HG03571 (cell line): ENCODE results near the gene FBXL2.
A peak's percentile ranks its signal among the peaks of the same experiment; 100 is the strongest.
"Not testable (repeated sequence)": the region's sequence is repeated elsewhere in the genome, so short reads cannot be mapped to it uniquely, and the experiment has no call there.

ENCODE experiments used
- ATAC-seq: cut with Tn5 transposase; IDR thresholded peaks from one replicate; pipeline ENCODE4 v1.9.1; 2021; ENCODE audit not compliant: unreplicated experiment

FBXL2 gene

DNA sequence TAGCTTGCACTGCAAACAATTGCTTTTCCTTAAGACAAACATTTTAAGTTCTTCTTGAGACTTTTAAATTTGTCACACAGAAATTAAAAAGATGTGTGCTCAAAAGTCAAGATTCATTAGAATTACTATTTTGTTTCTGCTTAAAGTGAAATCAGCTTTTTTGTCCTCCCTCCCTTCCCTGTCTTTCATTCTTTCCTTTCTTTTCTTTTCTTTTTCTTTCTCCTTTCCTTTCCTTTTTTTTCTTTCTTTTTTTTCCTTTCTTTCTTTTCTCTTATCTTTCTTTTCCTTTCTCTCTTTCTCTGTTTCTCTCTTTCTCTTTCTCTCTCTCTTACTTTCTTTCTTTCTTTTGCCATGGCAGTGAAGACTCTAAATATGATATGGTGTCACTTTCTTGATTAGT, 37.8 kb downstream of the FBXL2 start:
- ATAC-seq, result no peak

DNA sequence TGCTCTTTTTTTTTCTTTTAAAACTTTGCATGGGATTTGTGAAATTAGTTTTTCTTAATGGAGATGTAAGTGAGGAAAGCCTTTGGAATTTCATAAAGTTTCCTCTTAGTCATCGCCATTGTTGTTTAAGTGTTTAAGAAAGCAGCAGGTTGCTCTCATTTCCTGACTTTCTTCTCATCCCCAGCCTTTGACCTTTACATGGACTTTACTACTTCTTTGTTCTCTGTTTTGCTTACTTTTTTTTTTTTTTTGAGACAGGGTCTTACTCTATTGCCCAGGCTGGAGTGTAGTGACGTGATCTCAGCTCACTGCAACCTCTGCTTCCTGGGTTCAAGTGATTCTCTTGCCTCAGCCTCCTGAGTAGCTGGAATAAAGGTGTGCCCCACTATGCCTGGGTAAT, 38.6 kb downstream of the FBXL2 start:
- no peak for ATAC-seq

DNA sequence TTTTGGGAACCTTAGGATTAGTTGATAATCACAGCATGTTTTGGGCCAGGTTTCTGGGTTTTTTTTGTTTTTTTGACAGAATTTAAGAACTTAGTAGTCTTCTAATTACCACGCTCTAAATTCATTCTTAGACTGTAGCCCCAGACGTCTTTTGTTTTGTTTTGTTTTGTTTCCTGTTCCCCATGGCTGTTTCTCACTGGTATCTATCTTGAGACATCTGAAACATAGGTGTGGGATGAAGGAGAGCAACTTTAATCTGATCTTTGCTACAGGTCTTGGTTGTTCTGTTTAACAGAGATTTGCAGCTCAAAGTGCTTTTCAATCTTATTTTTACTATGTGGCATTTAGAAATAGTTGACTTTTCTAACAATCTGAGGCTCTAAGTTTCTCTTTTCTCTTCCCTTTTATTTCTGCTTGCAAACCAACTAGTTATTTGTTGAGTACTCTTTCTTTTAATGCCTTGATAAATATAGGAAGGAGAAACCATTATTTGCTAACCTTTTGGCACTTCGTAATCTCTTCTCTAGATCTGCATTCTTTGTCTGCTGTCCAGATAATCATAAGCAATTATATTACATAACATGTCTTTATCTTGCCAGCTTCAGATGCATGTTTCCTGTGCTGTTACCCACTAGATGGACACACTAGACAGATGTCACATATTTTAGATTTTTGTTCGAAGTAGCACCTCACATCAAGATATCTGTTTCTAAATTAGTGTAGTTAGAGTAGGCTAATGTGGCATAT, 40.9 kb downstream of the FBXL2 start:
- ATAC-seq, result no peak

DNA sequence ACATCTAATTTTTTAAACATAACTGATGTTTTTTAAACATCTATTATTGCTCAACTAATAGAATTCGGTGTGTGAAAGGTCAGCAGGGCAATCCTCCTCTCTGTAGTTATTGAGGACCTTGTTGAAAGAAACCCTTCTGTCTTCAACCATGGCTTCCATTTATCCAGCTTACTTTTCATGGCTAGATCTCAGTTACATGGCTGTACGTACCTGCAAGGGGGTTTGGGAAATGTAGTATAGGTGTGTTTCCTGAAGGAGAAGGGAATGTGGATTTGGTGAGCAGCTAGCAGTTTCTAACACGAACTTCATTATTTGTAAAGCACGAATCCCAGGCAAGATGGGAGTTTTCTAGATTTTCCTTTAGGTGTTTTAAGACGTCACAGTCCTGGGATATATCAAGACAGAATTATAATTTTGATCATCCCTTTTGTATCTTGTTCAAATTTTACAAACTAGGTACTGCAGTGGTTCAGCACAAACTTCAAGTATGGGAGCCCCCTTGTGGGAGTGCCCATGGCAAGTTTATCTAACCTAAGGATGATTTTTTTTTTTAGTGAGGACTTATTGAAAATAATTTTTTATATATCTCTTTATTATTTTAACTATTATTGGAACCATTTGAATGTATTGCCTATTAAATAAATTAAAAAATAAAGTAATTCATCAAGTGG, 41.6 kb downstream of the FBXL2 start:
- no peak for ATAC-seq

DNA sequence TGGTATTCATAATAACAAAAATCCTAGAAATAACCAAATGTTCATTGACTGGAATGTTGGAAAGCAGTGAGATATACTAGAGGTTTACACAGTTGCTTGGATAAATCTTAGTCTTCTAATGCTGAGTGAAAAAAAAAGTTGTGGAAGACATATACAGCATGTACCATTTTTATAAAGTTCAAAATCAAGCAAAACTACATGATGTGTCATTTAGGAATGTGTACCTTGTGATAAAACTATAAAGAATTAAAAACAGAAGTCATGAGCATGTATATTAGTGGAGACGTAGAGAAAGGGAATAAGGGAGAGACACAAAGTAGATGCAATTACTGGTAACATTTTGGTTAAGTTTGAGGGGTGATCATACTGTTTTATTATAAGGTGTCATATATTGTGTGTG, 45.2 kb downstream of the FBXL2 start:
- ATAC-seq, result no peak

DNA sequence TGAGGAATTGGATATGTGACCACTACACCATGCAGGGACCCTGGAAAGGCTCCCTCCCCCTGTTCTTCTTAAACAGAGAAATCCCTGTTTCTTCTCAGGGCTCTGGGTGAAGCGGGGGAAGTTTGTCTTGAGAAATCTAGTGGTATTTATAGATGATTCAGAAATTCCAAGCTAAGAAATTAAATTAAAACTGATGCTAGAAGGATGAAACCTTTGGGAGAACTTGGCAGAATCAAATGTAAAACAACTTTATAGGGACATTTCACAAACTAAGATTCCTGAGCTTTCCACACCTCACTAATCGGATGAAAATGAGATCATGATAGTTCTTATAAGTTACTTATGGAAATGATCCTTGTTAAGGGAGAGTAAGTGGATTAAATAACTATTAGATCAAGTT, 54.2 kb downstream of the FBXL2 start:
- no peak for ATAC-seq

DNA sequence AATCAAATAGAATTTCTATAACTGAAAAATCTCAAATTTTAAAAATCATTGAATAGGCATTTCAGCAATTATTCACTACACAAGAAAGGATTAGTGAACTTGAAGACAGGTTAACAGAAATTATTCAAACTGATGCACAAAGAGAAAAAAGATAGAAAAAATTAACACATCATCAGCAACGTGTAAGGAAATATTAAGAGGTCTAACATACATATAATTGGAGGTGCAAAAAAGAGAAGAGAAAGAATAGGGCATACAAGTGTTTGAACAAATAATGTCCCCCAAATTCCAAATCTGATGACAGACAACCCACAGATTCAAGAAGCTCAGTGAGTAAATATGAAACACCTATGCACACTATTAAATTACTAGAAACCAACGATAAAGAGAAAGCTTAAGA, 57.1 kb downstream of the FBXL2 start:
- ATAC-seq, result no peak

DNA sequence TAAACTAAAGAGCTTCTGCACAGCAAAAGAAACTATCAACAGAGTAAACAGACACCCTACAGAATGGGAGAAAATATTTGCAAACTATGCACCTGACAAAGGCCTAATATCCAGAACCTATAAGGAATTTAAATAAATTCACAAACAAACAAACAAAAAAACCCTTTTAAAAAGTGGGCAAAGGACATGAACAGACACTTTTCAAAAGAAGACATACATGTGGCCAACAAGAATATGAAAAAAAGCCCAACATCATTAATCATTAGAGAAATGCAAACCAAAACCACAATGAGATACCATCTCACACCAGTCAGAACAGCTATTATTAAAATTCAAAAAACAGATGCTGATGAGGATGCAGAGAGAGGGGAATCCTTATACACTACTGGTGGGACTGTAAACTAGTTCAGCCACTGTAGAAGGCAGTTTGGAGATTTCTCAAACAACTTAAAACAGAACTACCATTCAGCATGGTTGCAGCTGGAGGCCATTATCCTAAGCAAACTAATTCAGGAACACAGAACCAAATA, 61.8 kb downstream of the FBXL2 start:
- not testable (repeated sequence) for ATAC-seq

DNA sequence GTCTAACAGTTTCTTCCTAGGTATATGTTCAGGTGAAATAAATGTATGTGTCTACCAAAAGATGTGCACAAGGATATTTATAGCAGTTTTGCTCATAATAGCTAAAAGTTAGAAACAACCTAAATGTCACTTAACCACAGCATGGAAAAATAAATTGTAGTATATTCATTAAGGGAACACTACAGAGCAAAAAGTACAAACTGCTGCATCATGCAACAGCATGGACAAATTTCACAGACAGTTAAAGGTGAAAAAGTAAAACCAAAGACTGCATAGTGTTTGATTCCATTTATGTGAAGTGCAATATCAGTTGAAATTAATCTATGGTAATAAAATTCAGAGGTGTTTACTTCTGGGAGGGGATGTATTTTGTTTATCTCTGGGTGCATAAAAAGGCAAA, 62.5 kb downstream of the FBXL2 start:
- ATAC-seq, result no peak

DNA sequence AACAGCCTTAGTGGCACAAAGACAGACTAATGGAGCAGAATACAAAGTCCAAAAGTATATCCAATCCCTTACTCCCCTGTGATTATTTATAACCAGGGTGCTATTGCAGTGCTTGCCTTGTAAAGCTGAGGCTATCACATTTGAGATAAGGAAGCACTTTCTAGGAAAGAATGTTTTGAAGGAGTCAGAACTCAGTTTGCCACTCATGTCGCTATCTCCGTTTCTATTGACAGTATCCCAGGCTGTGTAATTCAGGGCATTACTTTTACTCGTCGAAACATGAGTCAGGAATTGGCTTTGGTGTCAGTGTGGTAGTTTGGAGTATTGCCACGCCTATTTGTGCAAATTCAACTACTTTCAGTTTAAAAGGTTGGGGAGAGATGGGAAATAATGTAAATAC, 78.4 kb downstream of the FBXL2 start:
- ATAC-seq, result no peak

DNA sequence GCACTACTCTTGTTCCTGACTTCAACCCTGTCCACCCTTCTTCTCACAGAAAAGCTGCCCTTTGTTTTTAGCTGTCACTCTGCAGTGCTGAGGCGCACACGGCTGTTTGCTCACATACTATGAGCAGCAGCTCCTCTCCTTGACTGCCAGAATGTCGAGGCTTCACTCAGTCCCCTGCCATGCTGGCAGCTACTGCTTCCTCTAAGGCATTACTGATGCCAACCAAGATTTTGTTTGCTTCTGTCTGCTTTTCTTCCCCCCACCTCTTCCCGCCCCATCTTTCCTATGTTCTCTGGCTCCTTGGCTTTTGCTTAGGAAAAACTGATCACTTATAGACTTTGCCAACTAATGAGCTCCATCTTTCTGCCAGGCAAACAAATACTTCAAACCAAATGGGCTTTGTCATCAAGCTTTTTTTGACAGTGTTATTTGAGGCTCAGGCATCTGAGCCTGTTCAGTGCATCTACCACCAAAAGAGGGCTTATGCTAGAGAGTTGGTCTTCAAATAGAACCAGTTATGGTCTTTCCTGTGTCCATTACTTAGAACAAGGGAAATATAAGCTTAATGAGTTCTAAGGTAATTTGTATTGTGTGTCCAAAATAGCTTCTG, 81.0 kb downstream of the FBXL2 start:
- no peak for ATAC-seq

DNA sequence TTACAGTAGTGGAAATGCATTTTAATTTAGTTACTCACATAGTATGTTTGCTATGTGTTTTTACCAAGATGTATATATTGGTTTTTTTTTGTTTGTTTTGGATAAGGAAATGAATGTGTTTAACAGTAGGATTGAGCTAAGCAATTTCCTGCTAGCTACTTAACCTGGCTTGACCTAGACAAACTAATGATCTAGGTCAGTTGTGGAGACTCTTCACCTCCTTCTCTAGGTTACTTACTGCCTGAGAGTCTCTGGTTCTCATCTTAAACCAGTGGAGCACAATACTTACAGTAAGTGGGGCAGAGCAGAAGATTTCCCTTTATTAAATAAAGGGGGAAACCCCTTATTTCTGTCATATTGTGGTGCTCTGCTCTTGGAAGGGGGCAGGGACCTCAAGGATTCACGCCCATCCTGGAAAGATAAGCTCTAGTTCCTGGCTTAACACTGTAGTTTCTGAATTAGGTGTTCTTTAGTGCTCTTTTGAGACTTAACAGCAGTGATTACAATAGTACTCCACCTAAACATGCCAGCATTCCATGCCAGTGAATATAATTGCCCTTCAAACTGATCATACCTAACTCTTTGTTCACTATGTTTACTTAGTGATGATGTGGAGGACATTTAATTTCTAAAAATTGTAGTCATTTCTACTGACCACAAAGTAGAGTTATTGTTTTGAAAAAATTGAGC, 83.0 kb downstream of the FBXL2 start:
- no peak for ATAC-seq

DNA sequence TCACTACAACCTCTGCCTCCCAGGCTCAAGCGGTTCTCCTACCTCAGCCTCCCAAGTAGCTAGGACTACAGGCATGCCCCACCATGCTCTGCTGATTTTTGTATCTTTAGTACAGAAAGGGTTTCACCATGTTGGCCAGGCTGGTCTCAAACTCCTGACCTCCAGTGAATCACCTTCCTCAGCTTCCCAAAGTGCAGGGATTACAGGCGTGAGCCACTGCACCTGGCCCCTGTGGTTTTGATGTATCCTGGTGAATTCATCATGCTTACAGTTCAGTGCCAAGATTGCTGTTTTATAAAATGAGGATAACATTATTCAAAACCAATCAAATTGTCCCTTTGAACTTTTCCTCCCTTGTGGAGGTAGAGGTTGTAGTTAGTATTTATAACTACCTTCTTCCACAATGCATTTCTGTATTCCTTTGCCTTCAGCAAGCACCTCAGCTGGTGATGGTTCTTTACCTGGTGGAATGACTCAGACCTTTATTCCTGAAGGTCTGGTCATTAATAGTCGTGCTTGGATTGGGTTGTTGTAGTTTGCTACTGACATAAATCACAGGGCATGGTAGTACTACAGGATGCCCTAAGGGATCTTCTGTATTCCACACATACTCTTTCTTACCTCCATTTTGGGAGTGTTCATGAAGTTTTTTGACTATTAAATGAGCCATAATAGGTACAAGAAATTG, 86.0 kb downstream of the FBXL2 start:
- no peak for ATAC-seq

DNA sequence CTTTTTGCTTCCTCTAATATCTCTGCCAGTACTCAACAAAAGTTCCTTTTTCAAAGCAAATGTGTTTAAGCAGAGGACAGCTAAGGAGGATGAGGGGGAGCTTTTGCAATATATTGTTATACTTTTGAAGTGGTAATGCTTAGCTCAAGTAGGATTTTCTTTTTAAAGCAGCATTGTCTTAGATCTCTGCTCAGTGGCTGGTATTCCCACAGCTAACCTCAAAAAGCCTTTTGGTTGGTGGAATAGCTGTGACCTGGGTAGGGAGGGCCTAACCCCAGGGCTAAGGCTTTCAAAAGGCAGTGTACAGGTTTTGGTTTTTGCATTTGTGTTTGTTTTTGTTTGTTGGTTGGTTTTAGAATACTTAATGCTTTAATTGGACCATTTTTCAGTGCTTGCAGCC, 86.8 kb downstream of the FBXL2 start:
- no peak for ATAC-seq

DNA sequence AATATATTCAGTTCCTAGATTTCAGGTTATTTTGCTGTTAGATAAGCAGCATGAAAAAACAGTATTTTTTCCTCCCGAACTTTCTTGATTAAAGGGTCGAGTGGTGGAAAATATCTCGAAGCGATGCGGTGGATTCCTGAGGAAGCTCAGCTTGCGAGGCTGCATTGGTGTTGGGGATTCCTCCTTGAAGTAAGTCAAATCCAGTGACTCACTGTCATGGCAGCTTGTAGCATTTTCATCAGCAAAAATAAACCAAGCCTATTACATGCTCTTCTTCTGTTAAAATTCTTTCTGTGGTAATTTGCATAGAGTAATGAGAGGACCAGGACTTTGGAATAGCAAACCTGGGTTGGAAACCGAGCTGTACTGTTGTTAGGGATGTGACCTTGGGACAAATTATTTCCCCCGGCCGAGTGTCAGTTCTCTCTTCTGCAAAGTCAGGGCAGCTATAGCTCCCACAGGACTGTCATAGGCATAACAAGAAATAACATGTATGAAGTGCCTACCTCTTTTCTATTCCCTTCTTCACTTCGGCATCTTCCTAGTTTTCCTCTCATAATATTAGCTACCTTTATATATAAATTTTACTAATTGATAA, 87.4 kb downstream of the FBXL2 start:
- ATAC-seq, result no peak

DNA sequence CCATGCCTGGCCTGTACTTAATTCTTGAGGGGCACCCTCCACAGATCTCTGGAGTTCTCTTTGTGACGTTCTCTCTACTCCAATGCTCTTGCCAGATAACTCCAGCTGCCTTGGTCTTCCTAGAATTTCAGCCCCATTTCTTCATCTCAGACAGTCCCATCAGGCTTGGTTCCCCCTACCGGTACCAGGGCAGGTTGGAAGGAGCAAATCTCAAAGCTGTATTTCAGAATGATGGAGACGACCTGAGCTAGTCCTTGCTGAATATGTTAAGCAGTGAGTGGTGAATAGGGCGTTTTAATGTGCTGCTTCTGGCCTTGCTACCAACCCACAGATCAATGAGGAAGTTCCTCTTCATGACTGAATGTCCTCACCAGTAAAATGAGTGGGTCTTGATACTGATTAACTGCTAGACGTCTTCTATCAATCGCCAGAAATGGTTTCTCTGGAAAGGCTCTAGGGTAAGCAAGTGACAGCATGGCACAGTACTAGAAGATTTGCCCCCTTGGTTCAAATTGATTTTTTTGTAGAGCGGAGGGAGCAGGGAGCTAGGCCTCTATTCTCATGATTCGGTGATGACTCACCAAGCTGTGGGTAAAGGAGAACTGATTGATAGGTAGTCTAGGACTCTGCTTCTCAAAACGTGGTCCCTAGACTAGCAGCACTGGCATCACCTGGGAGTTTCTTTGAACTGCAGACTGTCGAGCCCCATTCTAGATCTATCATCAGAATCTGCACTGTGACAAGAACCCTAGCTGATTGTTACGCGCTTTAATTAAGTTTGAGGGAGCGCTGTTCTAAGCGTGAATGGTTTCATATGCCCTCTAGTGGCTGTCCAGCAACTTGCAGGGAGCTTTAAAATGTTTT, 95.2 kb downstream of the FBXL2 start:
- ATAC-seq, result peak; percentile 55

DNA sequence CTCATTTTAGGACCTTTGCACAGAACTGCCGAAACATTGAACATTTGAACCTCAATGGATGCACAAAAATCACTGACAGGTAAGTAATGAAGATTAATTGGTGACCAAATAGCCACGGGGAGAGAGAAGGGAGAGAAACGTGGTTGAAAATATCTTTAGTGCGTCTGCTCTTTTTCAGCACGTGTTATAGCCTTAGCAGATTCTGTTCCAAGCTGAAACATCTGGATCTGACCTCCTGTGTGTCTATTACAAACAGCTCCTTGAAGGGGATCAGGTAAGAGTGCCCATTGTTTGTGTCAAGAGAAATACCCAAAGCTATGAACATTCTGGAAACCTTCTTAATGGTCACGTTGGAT, 95.8 kb downstream of the FBXL2 start:
- no peak for ATAC-seq

DNA sequence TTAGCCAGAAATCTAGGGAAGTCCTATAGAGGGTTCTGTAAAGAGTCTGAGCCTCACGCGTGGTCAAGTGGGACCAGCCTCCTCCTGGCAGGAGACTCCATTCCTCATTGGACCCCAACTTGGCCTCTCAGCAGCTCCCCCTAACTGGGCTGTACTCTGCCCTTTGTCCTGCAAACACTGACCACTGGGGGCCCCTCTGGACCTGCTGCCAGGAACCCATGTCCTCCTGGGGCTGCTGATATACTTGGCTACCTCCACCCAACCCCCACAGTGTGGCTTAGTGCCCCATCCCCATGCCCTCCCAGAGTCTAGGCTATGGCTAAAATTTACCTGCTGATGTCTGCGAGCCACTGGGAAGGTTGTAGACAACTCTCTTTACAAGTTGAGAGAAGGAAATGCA, 100.2 kb downstream of the FBXL2 start:
- ATAC-seq, result no peak

DNA sequence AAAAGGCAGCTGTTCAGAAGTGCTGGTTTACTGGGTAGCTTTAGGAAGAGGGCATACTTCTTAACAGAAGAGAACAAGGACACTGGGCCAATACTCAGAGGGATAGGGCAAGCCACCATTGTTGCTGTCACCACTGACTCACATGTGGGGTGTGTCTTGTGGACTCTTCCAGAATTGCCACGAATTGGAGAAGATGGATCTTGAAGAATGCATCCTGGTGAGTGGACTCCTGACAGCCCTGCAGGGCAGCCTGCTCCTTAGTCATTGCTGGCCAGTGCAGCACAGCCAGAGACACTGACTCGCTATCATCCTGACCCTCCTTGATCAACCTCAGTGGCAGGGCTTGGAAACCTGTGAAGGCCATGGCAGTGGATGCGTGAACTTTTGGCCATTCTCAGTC, 100.7 kb downstream of the FBXL2 start:
- ATAC-seq, result no peak

DNA sequence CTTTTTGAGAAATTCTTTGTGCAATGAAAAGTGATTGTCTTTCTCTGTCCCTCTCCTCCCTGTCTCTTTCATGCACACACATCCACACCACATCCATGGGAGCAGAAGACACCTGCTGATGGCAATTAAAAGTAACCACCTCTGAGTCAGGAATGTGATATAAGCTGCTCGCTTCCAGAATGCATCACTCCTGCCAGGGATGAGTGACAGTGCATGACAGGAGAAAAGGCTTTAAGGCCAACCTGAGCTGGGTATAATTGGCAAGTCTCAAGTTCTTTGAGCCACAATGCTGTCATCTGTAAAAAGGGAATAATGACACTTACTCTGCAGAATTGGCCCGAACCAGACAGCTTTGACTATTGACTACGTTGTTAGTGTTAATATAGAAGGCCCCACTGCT, 103.4 kb downstream of the FBXL2 start:
- ATAC-seq, result no peak
